ENCODE measurements around the gene ZNF831.

Gene ZNF831

GRCh38 chr20:59270380-59270779 is 106.8 kb downstream of the ZNF831 start:
- Histone ChIP-seq H3K27ac (no peak overlapping the region), H3K36me3 (no peaks in the 10 kb centered on the region), H3K27me3 (no peaks in the 10 kb centered on the region), H3K4me1 (ENCODE audit: control insufficient read depth in 1 of 2, insufficient read depth in 1 of 2, low read depth in 1 of 2, low read length in 1 of 2) (no peaks in the 10 kb centered on the region), H3K4me3 (ENCODE audit: low read depth in 1 of 2, low read length in 1 of 2) (no peak overlapping the region), H3K9me3 (no peaks in the 10 kb centered on the region)
- no peak for TF ChIP-seq CTCF (IDR thresholded peaks at IDR 0.05)

- no peaks in the 10 kb centered on the region for H3K27me3 ChIP-seq
- no peaks in the 10 kb centered on the region for H3K9me3 ChIP-seq
- H3K36me3 ChIP-seq = no peaks in the 10 kb centered on the region
- no peak overlapping the region for H3K4me3 ChIP-seq (ENCODE audit: low read depth in 1 of 2, low read length in 1 of 2)
- TF ChIP-seq CTCF (IDR thresholded peaks at IDR 0.05) = no peak
- no peak overlapping the region for H3K27ac ChIP-seq
- no peaks in the 10 kb centered on the region for H3K4me1 ChIP-seq (ENCODE audit: control insufficient read depth in 1 of 2, insufficient read depth in 1 of 2, low read depth in 1 of 2, low read length in 1 of 2)
Measured at GRCh38 chr20:59273739-59274357, 110.2 kb downstream of the ZNF831 start.

GRCh38 chr20:59276938-59277337 is 113.3 kb downstream of the ZNF831 start:
- no peak overlapping the region for H3K4me3 ChIP-seq (ENCODE audit: low read depth in 1 of 2, low read length in 1 of 2)
- H3K27ac ChIP-seq = no peak overlapping the region
- no peaks in the 10 kb centered on the region for H3K9me3 ChIP-seq
- H3K27me3 ChIP-seq = no peaks in the 10 kb centered on the region
- H3K4me1 ChIP-seq (ENCODE audit: control insufficient read depth in 1 of 2, insufficient read depth in 1 of 2, low read depth in 1 of 2, low read length in 1 of 2) = no peaks in the 10 kb centered on the region
- no peak for TF ChIP-seq CTCF (IDR thresholded peaks at IDR 0.05)
- no peaks in the 10 kb centered on the region for H3K36me3 ChIP-seq

- H3K27ac ChIP-seq = no peak overlapping the region
- H3K27me3 ChIP-seq = no peaks in the 10 kb centered on the region
- H3K4me3 ChIP-seq (ENCODE audit: low read depth in 1 of 2, low read length in 1 of 2) = no peak overlapping the region
- no peaks in the 10 kb centered on the region for H3K4me1 ChIP-seq (ENCODE audit: control insufficient read depth in 1 of 2, insufficient read depth in 1 of 2, low read depth in 1 of 2, low read length in 1 of 2)
- no peaks in the 10 kb centered on the region for H3K36me3 ChIP-seq
- no peak for TF ChIP-seq CTCF (IDR thresholded peaks at IDR 0.05)
- H3K9me3 ChIP-seq = no peaks in the 10 kb centered on the region
Measured at GRCh38 chr20:59284470-59284869, 120.8 kb downstream of the ZNF831 start.

GRCh38 chr20:59289994-59290393 is 126.4 kb downstream of the ZNF831 start:
- Histone ChIP-seq H3K27me3 (peaks cover 26% of the 10 kb centered on the region), H3K36me3 (no peaks in the 10 kb centered on the region), H3K4me3 (ENCODE audit: low read depth in 1 of 2, low read length in 1 of 2) (no peak overlapping the region), H3K4me1 (ENCODE audit: control insufficient read depth in 1 of 2, insufficient read depth in 1 of 2, low read depth in 1 of 2, low read length in 1 of 2) (no peaks in the 10 kb centered on the region), H3K27ac (no peak overlapping the region), H3K9me3 (no peaks in the 10 kb centered on the region)
- no peak for TF ChIP-seq CTCF (IDR thresholded peaks at IDR 0.05)
